ENCODE measurements around the gene DMRTC2.

DNA sequence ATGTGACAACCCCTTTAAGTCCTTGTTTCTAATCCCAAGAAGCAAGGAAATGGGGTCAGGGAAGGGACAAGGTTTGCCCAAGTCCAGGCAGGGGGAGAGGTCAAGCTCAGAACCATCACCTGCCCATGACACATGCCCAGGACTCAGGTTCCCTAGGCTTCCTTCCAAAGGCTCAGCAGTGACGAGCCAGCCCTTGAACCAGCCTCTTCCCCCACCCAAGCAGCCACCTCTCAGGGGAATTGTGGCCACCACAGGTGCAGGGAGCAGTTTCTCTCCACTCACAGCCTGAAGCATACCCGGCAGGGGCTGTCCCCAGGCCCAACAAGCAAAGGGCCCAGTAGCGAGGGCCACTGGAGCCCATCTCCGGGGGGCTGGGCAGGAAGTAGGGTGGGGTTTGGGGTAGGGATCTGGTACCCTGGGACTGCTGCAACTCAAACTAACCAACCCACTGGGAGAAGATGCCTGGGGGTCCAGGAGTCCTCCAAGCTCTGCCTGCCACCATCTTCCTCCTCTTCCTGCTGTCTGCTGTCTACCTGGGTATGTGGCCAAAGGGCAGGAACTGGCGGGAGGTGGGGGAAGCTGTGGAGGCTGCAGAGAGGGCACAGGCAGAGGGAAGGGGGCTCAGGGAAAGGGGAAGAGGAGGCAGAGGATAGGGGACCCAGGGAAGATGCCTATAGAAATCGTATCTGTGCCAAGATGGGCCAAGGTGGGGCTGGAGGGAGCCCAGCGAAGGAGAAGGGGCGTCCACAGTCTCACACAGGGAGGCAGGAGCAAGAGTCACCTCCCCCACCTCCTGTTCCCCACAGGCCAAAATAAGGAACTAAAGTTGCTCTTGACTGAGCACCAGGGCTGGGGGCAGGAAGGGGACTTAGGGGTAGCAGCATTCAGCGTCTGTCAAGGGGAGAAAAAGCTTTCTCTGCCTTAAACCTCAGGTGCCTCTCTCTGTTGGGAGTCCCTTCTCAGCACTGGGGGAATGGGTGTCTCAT lies 32.3 kb downstream of the DMRTC2 start, which contains the start of gene CD79A:
- TF ChIP-seq, protein P1, sequence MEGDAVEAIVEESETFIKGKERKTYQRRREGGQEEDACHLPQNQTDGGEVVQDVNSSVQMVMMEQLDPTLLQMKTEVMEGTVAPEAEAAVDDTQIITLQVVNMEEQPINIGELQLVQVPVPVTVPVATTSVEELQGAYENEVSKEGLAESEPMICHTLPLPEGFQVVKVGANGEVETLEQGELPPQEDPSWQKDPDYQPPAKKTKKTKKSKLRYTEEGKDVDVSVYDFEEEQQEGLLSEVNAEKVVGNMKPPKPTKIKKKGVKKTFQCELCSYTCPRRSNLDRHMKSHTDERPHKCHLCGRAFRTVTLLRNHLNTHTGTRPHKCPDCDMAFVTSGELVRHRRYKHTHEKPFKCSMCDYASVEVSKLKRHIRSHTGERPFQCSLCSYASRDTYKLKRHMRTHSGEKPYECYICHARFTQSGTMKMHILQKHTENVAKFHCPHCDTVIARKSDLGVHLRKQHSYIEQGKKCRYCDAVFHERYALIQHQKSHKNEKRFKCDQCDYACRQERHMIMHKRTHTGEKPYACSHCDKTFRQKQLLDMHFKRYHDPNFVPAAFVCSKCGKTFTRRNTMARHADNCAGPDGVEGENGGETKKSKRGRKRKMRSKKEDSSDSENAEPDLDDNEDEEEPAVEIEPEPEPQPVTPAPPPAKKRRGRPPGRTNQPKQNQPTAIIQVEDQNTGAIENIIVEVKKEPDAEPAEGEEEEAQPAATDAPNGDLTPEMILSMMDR (tag by site-specific recombination; IDR thresholded peaks at IDR 0.05): no peak
- TF ChIP-seq ZNF274 (IDR thresholded peaks at IDR 0.05; ENCODE audit: low read length): no peak
- no peak for TF ChIP-seq ZNF274 (tag by site-specific recombination; IDR thresholded peaks at IDR 0.05; ENCODE audit: borderline replicate concordance)
- TF ChIP-seq, protein P2, sequence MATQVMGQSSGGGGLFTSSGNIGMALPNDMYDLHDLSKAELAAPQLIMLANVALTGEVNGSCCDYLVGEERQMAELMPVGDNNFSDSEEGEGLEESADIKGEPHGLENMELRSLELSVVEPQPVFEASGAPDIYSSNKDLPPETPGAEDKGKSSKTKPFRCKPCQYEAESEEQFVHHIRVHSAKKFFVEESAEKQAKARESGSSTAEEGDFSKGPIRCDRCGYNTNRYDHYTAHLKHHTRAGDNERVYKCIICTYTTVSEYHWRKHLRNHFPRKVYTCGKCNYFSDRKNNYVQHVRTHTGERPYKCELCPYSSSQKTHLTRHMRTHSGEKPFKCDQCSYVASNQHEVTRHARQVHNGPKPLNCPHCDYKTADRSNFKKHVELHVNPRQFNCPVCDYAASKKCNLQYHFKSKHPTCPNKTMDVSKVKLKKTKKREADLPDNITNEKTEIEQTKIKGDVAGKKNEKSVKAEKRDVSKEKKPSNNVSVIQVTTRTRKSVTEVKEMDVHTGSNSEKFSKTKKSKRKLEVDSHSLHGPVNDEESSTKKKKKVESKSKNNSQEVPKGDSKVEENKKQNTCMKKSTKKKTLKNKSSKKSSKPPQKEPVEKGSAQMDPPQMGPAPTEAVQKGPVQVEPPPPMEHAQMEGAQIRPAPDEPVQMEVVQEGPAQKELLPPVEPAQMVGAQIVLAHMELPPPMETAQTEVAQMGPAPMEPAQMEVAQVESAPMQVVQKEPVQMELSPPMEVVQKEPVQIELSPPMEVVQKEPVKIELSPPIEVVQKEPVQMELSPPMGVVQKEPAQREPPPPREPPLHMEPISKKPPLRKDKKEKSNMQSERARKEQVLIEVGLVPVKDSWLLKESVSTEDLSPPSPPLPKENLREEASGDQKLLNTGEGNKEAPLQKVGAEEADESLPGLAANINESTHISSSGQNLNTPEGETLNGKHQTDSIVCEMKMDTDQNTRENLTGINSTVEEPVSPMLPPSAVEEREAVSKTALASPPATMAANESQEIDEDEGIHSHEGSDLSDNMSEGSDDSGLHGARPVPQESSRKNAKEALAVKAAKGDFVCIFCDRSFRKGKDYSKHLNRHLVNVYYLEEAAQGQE (tag by site-specific recombination; IDR thresholded peaks at IDR 0.05): no peak
- TF ChIP-seq ZNF175 (tag by site-specific recombination; IDR thresholded peaks at IDR 0.05): no peak
- TF ChIP-seq, protein P3, sequence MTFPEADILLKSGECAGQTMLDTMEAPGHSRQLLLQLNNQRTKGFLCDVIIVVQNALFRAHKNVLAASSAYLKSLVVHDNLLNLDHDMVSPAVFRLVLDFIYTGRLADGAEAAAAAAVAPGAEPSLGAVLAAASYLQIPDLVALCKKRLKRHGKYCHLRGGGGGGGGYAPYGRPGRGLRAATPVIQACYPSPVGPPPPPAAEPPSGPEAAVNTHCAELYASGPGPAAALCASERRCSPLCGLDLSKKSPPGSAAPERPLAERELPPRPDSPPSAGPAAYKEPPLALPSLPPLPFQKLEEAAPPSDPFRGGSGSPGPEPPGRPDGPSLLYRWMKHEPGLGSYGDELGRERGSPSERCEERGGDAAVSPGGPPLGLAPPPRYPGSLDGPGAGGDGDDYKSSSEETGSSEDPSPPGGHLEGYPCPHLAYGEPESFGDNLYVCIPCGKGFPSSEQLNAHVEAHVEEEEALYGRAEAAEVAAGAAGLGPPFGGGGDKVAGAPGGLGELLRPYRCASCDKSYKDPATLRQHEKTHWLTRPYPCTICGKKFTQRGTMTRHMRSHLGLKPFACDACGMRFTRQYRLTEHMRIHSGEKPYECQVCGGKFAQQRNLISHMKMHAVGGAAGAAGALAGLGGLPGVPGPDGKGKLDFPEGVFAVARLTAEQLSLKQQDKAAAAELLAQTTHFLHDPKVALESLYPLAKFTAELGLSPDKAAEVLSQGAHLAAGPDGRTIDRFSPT (tag by site-specific recombination; IDR thresholded peaks at IDR 0.05): no peak
- no peak for TF ChIP-seq ZNF10 (tag by site-specific recombination; IDR thresholded peaks at IDR 0.05)
- TF ChIP-seq ZNF114 (tag by site-specific recombination; IDR thresholded peaks at IDR 0.05): no peak
- TF ChIP-seq ZSCAN30 (tag by site-specific recombination; IDR thresholded peaks at IDR 0.05): no peak
- no peak for TF ChIP-seq ZNF658 (tag by site-specific recombination; IDR thresholded peaks at IDR 0.05)
- TF ChIP-seq HOXA7 (CRISPR knock-in tag; IDR thresholded peaks at IDR 0.05; ENCODE audit: borderline replicate concordance): no peak
